ENCODE results near the gene MISP.

DNA sequence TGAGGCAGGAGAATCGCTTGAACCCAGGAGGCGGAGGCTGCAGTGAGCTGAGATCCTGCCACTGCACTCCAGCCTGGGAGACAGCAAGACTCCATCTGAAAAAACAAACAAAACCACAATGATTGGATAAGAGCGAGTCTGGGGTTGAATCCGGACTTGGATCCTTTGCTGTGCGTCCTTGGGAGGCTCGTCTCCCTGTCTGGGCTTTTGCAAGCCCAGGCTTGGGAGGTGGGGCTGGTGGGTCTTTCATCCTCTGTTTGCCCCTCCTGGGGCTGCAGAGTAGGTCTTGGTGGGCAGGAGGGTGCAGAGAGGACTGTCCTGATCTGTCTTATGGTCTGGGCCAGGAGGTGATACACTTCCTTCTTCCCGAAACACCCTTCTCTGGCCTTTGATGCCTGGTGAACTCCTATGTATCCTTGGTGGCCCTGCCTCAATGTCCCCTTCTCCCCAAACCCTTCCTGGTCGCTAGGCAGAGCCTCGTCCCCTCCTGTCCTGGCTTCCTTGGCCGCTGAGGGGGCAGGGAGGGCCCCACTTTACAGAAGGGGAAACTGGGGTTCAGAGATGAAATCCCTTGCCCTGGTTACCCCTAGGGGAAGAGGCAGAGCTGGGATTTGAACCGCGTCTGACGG, 25.3 kb upstream of the MISP start:
- TF ChIP-seq, protein P1, sequence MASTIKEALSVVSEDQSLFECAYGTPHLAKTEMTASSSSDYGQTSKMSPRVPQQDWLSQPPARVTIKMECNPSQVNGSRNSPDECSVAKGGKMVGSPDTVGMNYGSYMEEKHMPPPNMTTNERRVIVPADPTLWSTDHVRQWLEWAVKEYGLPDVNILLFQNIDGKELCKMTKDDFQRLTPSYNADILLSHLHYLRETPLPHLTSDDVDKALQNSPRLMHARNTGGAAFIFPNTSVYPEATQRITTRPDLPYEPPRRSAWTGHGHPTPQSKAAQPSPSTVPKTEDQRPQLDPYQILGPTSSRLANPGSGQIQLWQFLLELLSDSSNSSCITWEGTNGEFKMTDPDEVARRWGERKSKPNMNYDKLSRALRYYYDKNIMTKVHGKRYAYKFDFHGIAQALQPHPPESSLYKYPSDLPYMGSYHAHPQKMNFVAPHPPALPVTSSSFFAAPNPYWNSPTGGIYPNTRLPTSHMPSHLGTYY (CRISPR knock-in tag; IDR thresholded peaks at IDR 0.05), result no peak
- TF ChIP-seq, protein P2, sequence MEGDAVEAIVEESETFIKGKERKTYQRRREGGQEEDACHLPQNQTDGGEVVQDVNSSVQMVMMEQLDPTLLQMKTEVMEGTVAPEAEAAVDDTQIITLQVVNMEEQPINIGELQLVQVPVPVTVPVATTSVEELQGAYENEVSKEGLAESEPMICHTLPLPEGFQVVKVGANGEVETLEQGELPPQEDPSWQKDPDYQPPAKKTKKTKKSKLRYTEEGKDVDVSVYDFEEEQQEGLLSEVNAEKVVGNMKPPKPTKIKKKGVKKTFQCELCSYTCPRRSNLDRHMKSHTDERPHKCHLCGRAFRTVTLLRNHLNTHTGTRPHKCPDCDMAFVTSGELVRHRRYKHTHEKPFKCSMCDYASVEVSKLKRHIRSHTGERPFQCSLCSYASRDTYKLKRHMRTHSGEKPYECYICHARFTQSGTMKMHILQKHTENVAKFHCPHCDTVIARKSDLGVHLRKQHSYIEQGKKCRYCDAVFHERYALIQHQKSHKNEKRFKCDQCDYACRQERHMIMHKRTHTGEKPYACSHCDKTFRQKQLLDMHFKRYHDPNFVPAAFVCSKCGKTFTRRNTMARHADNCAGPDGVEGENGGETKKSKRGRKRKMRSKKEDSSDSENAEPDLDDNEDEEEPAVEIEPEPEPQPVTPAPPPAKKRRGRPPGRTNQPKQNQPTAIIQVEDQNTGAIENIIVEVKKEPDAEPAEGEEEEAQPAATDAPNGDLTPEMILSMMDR (IDR thresholded peaks at IDR 0.05), result no peak
- TF ChIP-seq, protein P3, sequence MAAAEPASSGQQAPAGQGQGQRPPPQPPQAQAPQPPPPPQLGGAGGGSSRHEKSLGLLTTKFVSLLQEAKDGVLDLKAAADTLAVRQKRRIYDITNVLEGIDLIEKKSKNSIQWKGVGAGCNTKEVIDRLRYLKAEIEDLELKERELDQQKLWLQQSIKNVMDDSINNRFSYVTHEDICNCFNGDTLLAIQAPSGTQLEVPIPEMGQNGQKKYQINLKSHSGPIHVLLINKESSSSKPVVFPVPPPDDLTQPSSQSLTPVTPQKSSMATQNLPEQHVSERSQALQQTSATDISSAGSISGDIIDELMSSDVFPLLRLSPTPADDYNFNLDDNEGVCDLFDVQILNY (CRISPR knock-in tag; IDR thresholded peaks at IDR 0.05), result no peak
- TF ChIP-seq, protein P4, sequence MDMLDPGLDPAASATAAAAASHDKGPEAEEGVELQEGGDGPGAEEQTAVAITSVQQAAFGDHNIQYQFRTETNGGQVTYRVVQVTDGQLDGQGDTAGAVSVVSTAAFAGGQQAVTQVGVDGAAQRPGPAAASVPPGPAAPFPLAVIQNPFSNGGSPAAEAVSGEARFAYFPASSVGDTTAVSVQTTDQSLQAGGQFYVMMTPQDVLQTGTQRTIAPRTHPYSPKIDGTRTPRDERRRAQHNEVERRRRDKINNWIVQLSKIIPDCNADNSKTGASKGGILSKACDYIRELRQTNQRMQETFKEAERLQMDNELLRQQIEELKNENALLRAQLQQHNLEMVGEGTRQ (CRISPR knock-in tag; IDR thresholded peaks at IDR 0.05), result no peak
- TF ChIP-seq, protein P5, sequence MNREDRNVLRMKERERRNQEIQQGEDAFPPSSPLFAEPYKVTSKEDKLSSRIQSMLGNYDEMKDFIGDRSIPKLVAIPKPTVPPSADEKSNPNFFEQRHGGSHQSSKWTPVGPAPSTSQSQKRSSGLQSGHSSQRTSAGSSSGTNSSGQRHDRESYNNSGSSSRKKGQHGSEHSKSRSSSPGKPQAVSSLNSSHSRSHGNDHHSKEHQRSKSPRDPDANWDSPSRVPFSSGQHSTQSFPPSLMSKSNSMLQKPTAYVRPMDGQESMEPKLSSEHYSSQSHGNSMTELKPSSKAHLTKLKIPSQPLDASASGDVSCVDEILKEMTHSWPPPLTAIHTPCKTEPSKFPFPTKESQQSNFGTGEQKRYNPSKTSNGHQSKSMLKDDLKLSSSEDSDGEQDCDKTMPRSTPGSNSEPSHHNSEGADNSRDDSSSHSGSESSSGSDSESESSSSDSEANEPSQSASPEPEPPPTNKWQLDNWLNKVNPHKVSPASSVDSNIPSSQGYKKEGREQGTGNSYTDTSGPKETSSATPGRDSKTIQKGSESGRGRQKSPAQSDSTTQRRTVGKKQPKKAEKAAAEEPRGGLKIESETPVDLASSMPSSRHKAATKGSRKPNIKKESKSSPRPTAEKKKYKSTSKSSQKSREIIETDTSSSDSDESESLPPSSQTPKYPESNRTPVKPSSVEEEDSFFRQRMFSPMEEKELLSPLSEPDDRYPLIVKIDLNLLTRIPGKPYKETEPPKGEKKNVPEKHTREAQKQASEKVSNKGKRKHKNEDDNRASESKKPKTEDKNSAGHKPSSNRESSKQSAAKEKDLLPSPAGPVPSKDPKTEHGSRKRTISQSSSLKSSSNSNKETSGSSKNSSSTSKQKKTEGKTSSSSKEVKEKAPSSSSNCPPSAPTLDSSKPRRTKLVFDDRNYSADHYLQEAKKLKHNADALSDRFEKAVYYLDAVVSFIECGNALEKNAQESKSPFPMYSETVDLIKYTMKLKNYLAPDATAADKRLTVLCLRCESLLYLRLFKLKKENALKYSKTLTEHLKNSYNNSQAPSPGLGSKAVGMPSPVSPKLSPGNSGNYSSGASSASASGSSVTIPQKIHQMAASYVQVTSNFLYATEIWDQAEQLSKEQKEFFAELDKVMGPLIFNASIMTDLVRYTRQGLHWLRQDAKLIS (CRISPR knock-in tag; IDR thresholded peaks at IDR 0.05; ENCODE audit: borderline replicate concordance), result no peak
- TF ChIP-seq, protein P6, sequence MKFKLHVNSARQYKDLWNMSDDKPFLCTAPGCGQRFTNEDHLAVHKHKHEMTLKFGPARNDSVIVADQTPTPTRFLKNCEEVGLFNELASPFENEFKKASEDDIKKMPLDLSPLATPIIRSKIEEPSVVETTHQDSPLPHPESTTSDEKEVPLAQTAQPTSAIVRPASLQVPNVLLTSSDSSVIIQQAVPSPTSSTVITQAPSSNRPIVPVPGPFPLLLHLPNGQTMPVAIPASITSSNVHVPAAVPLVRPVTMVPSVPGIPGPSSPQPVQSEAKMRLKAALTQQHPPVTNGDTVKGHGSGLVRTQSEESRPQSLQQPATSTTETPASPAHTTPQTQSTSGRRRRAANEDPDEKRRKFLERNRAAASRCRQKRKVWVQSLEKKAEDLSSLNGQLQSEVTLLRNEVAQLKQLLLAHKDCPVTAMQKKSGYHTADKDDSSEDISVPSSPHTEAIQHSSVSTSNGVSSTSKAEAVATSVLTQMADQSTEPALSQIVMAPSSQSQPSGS (CRISPR knock-in tag; IDR thresholded peaks at IDR 0.05; ENCODE audit: borderline replicate concordance, low read depth), result no peak
- TF ChIP-seq TCF7 (CRISPR knock-in tag; IDR thresholded peaks at IDR 0.05; ENCODE audit: low read depth) (no peak), ESRRA (CRISPR knock-in tag; IDR thresholded peaks at IDR 0.05; ENCODE audit: borderline replicate concordance) (no peak), ETV6 (CRISPR knock-in tag; IDR thresholded peaks at IDR 0.05) (no peak)
